ENCODE measurements around the gene TRMT10B.

GRCh38 chr9:37740128-37740527 is 13.5 kb upstream of the TRMT10B start:
- TF ChIP-seq CTCF (IDR thresholded peaks at IDR 0.05) (no peak), POLR2A (IDR thresholded peaks at IDR 0.05) (no peak), POLR2AphosphoS5 (IDR thresholded peaks at IDR 0.05) (no peak)
